Right atrium auricular region (tissue), 2 donors: Measurements from ENCODE around the gene DNMBP. TPM values are rescaled to one million over a fixed set of nuclear protein-coding genes. Genes with fewer than 3 reads are reported as not detected.
"Not testable (repeated sequence)": the region's sequence is repeated elsewhere in the genome, so short reads cannot be mapped to it uniquely, and the experiment has no call there.

Experiments
- DNase-seq: peaks from one replicate; pipeline ENCODE4 v3.0.0-alpha.2; 2019; ENCODE audit warnings: low spot score
- H3K27ac ChIP-seq, 2 donors: fragments of 200-600 bp; sonication (generic); 1 replicate in 1 of 2; 2 replicates in 1 of 2; pipeline ENCODE4 v1.5.1; 2016 to 2019
- H3K27me3 ChIP-seq, 2 donors: fragments of 200-600 bp; sonication (generic); one replicate each; pipeline versions ENCODE4 v1.5.1 to v1.6.0; 2017 to 2019
- H3K36me3 ChIP-seq: fragments of 200-600 bp; sonication (generic); one replicate; pipeline ENCODE4 v1.5.1; 2016
- H3K4me1 ChIP-seq, 2 donors: fragments of 200-600 bp; sonication (generic); one replicate each; pipeline versions ENCODE4 v1.5.1 to v1.6.0; 2017 to 2019
- H3K4me3 ChIP-seq, 2 donors: fragments of 200-600 bp; sonication (generic); 1 replicate in 1 of 2; 2 replicates in 1 of 2; pipeline ENCODE4 v1.5.1; 2017 to 2019; ENCODE audit warnings: mild to moderate bottlenecking in 1 of 2, moderate library complexity in 1 of 2
- H3K9me3 ChIP-seq, 2 donors: fragments of 200-600 bp; sonication (generic); one replicate each; pipeline ENCODE4 v1.5.1; 2019
- CTCF ChIP-seq, 2 donors: fragments of 200-600 bp; sonication (generic); IDR thresholded peaks; one replicate each; pipeline ENCODE4 v1.5.1; 2019; ENCODE audit warnings: antibody characterized with exemption in 2 of 2
- total RNA-seq, 2 donors: library from RNA; depleted of rRNA; stranded (reverse); fragments of >200 nt; gene quantifications; one replicate each; pipeline ENCODE4 v1.1.0, GENCODE V29; 2016

Gene DNMBP
- total RNA-seq, 2 donors from 2014 or later, result 5.8 to 8.2 TPM

- Histone ChIP-seq H3K9me3 (no peaks in the 10 kb centered on the region), H3K4me1 (peaks cover 0 to 9% of the 10 kb centered on the region in 2 donors), H3K4me3 (no peak overlapping the region), H3K27me3 (no peaks in the 10 kb centered on the region), H3K36me3 (no peaks in the 10 kb centered on the region), H3K27ac (no peak overlapping the region)
- no peak for DNase-seq
- no peak for TF ChIP-seq CTCF (IDR thresholded peaks at IDR 0.05)
Observed at GRCh38 chr10:100013621-100014020, 3.9 kb upstream of the DNMBP start.

- H3K36me3 ChIP-seq, DNase-seq, H3K27ac ChIP-seq, H3K4me3 ChIP-seq, H3K9me3 ChIP-seq, H3K27me3 ChIP-seq: not testable (repeated sequence)
- H3K4me1 ChIP-seq, result peaks cover 0 to 26% of the 10 kb centered on the region in 2 donors
Observed at GRCh38 chr10:100011906-100012305, 2.2 kb upstream of the DNMBP start.

- no peaks in the 10 kb centered on the region for H3K27me3 ChIP-seq
- TF ChIP-seq CTCF (IDR thresholded peaks at IDR 0.05), result no peak
- peak overlapping the region; percentile 80 for H3K4me3 ChIP-seq
- peak overlapping the region; percentile 60 to 86 for H3K27ac ChIP-seq
- no peak for DNase-seq
- no peaks in the 10 kb centered on the region for H3K9me3 ChIP-seq
- peaks cover 0 to 51% of the 10 kb centered on the region in 2 donors for H3K4me1 ChIP-seq
- no peaks in the 10 kb centered on the region for H3K36me3 ChIP-seq
Observed at GRCh38 chr10:100009283-100009792, 409 bp downstream of the DNMBP start.

- Histone ChIP-seq H3K27ac (peak overlapping the region; percentile 60 to 86), H3K9me3 (no peaks in the 10 kb centered on the region), H3K27me3 (no peaks in the 10 kb centered on the region), H3K36me3 (no peaks in the 10 kb centered on the region), H3K4me3 (peak overlapping the region; percentile 80), H3K4me1 (peaks cover 0 to 51% of the 10 kb centered on the region in 2 donors)
- DNase-seq, result no peak
- no peak for TF ChIP-seq CTCF (IDR thresholded peaks at IDR 0.05)
Observed at GRCh38 chr10:100008708-100009282, 952 bp downstream of the DNMBP start.

- Histone ChIP-seq H3K27ac (peak overlapping the region in 1 of 2 donors; percentile 25), H3K9me3 (no peaks in the 10 kb centered on the region), H3K4me3 (peak overlapping the region; percentile 80), H3K27me3 (no peaks in the 10 kb centered on the region), H3K4me1 (peaks cover 0 to 51% of the 10 kb centered on the region in 2 donors), H3K36me3 (no peaks in the 10 kb centered on the region)
- no peak for TF ChIP-seq CTCF (IDR thresholded peaks at IDR 0.05)
- DNase-seq, result no peak
Observed at GRCh38 chr10:100008142-100008522, 1.6 kb downstream of the DNMBP start.

- Histone ChIP-seq H3K36me3 (no peaks in the 10 kb centered on the region), H3K4me1 (peaks cover 0 to 51% of the 10 kb centered on the region in 2 donors), H3K27me3 (no peaks in the 10 kb centered on the region), H3K4me3 (peak overlapping the region in 1 of 2 donors; percentile 80), H3K27ac (peak overlapping the region in 1 of 2 donors; percentile 25), H3K9me3 (no peaks in the 10 kb centered on the region)
- no peak for TF ChIP-seq CTCF (IDR thresholded peaks at IDR 0.05)
- DNase-seq, result no peak
Observed at GRCh38 chr10:100007231-100008141, 2.3 kb downstream of the DNMBP start.
